BLaER1 treated with 17β-estradiol and CSF1 and Interleukin-3, amounts not matched to agents 10 nM and 100 nM (cell line): Measurements from ENCODE around the gene TDRD9.
A peak's percentile ranks its signal among the peaks of the same experiment; 100 is the strongest.

Experiments
- H3K27ac ChIP-seq, 11 experiments: shearing (Covaris generic); formaldehyde crosslinking; 2 replicates each; pipeline ENCODE4 v1.8.1; 2022
- H3K27me3 ChIP-seq, 11 experiments: shearing (Covaris generic); formaldehyde crosslinking; 2 replicates each; pipeline ENCODE4 v1.8.1; 2022
- H3K36me3 ChIP-seq, 11 experiments: shearing (Covaris generic); formaldehyde crosslinking; 2 replicates each; pipeline ENCODE4 v1.8.1; 2022
- H3K4me1 ChIP-seq, 10 experiments: shearing (Covaris generic); formaldehyde crosslinking; 2 replicates each; pipeline ENCODE4 v1.8.1; 2022
- H3K4me2 ChIP-seq, 11 experiments: shearing (Covaris generic); formaldehyde crosslinking; 2 replicates each; pipeline ENCODE4 v1.8.1; 2022
- H3K4me3 ChIP-seq, 10 experiments: shearing (Covaris generic); formaldehyde crosslinking; 2 replicates each; pipeline ENCODE4 v1.8.1; 2022
- H3K9ac ChIP-seq, 11 experiments: shearing (Covaris generic); formaldehyde crosslinking; 2 replicates each; pipeline ENCODE4 v1.8.1; 2022
- H3K9me3 ChIP-seq, 11 experiments: shearing (Covaris generic); formaldehyde crosslinking; replicated peaks in 1 of 11; 2 replicates each; pipeline ENCODE4 v1.8.1; 2022
- H4K20me1 ChIP-seq, 11 experiments: shearing (Covaris generic); formaldehyde crosslinking; 2 replicates each; pipeline ENCODE4 v1.8.1; 2022
- Cebpa-rat ChIP-seq, 11 experiments: shearing (Covaris generic); IDR thresholded peaks; 2 replicates each; pipeline ENCODE4 v1.8.1; 2022

The TDRD9 gene

DNA sequence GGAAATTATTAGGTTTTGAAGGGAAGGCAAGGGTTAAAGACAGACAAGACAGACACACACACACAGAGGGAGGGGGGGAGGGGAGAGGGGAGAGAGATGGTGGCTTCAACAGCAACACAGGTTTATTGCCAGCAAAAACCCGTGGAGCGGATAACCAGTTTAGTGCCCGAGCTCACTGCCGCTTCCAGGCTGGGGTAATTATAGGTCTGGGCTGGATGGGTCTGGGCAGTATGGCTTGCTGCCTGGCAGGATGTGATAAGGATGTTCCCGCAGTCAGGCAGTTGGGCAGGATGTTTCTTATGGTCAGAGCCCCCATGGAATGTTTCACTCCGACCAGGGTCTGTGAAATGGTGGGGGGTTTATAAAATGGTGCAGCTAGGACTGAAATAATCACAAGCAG lies 4.4 kb upstream of the TDRD9 start:
- Histone ChIP-seq H3K9me3 (peaks cover 6 to 17% (median 13%) of the 10 kb centered on the region in 11 experiments; a peak in 15 of 22 replicates), H3K4me1 (peaks cover 15 to 47% (median 27%) of the 10 kb centered on the region in 10 experiments), H3K27ac (peak overlapping the region in 3 of 11 experiments; percentile 26 to 51 (median 42); a peak in 4 of 22 replicates), H3K4me3 (no peak overlapping the region), H3K4me2 (peak overlapping the region in 6 of 11 experiments; percentile 26 to 50 (median 42); a peak in 8 of 22 replicates), H3K36me3 (peaks cover 0 to 13% (median under 1%) of the 10 kb centered on the region in 11 experiments; a peak in 5 of 22 replicates), H3K27me3 (no peaks in the 10 kb centered on the region), H4K20me1 (peaks cover 18 to 24% (median 22%) of the 10 kb centered on the region in 11 experiments; a peak in 21 of 22 replicates), H3K9ac (no peak overlapping the region; a peak in 3 of 22 replicates)
- TF ChIP-seq Cebpa-rat (IDR thresholded peaks at IDR 0.05) = no peak

GRCh38 chr14:103925316-103925715 lies 2.9 kb upstream of the TDRD9 start:
- TF ChIP-seq Cebpa-rat (IDR thresholded peaks at IDR 0.05) = no peak
- H3K9ac ChIP-seq = no peak overlapping the region
- peaks cover 5 to 44% (median 20%) of the 10 kb centered on the region in 10 experiments for H3K4me1 ChIP-seq
- H4K20me1 ChIP-seq = peaks cover 3 to 9% (median 8%) of the 10 kb centered on the region in 11 experiments; a peak in 19 of 22 replicates
- no peak overlapping the region for H3K27ac ChIP-seq
- no peaks in the 10 kb centered on the region for H3K36me3 ChIP-seq
- no peaks in the 10 kb centered on the region for H3K27me3 ChIP-seq
- peak overlapping the region in 3 of 11 experiments; percentile 3 to 12 (median 11); a peak in 2 of 22 replicates for H3K4me2 ChIP-seq
- H3K9me3 ChIP-seq = peaks cover 6 to 19% (median 13%) of the 10 kb centered on the region in 11 experiments; a peak in 15 of 22 replicates
- no peak overlapping the region for H3K4me3 ChIP-seq

DNA sequence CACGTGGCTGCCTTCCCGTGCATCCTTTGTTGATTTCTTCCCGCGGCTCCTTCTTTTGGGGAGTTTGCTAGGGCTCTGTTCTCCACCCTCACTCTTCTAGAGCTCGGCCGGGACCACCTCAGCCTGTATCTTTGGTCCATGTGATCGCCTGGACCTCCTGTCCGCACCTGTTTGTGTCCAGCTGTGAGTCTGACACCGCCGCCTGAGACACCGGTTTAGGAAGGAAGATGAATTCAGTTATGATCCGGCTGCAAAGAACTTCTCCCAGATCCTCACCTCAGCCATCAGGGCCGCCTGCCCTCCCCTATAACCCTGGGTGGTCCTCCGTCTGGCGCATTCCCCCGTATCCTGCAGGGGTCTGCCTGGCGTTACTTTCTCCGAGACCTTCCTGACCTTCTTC lies 690 bp upstream of the TDRD9 start:
- Histone ChIP-seq H3K27ac (peak overlapping the region in 3 of 11 experiments; percentile 12 to 90 (median 87); a peak in 4 of 22 replicates), H4K20me1 (no peaks in the 10 kb centered on the region), H3K4me2 (no peak overlapping the region), H3K9ac (no peak overlapping the region), H3K27me3 (no peaks in the 10 kb centered on the region), H3K9me3 (peaks cover 6 to 19% (median 13%) of the 10 kb centered on the region in 11 experiments; a peak in 15 of 22 replicates), H3K4me3 (no peak overlapping the region), H3K36me3 (no peaks in the 10 kb centered on the region), H3K4me1 (peaks cover 0 to 58% (median 33%) of the 10 kb centered on the region in 10 experiments; a peak in 17 of 20 replicates)
- no peak for TF ChIP-seq Cebpa-rat (IDR thresholded peaks at IDR 0.05)

DNA sequence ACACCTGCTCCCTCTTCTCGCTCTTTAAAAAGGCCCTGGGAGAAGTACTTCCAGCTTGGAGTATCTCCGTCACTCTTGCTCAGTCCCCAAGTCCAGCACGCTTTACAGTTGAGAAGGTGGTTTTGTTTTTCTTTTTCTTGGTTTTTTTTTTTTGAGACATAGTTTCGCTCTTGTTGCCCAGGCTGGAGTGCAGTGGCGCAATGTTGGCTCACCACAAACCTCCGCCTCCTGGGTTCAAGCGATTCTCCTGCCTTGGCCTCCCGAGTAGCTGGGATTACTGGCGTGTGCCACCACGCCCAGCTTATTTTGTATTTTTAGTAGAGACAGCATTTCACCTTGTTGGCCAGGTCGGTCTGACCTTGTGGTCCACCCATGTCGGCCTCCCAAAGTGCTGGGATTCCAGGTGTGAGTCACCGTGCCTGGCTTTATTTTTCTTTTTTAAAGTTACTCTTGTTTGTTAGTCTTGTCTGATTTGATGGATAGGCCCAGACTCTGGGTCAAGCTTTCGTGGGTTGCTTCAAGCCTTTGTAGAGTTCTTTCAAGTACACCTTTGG lies 1.9 kb downstream of the TDRD9 start:
- peak overlapping the region in 9 of 11 experiments; percentile 46 to 90 (median 69); a peak in 15 of 22 replicates for H3K27ac ChIP-seq
- H3K9me3 ChIP-seq = peaks cover 6 to 19% (median 13%) of the 10 kb centered on the region in 11 experiments; a peak in 15 of 22 replicates
- peaks cover 0 to 3% (median 0%) of the 10 kb centered on the region in 11 experiments; a peak in 1 of 22 replicates for H4K20me1 ChIP-seq
- H3K27me3 ChIP-seq = no peaks in the 10 kb centered on the region
- peaks cover 0 to 67% (median 37%) of the 10 kb centered on the region in 10 experiments; a peak in 17 of 20 replicates for H3K4me1 ChIP-seq
- peak overlapping the region in 2 of 11 experiments; percentile 60 to 70; a peak in 2 of 22 replicates for H3K9ac ChIP-seq
- H3K36me3 ChIP-seq = no peaks in the 10 kb centered on the region
- no peak; a peak in 1 of 22 replicates for TF ChIP-seq Cebpa-rat (IDR thresholded peaks at IDR 0.05)
- H3K4me2 ChIP-seq = peak overlapping the region in 6 of 11 experiments; percentile 31 to 82 (median 62); a peak in 8 of 22 replicates
- H3K4me3 ChIP-seq = no peak overlapping the region

DNA sequence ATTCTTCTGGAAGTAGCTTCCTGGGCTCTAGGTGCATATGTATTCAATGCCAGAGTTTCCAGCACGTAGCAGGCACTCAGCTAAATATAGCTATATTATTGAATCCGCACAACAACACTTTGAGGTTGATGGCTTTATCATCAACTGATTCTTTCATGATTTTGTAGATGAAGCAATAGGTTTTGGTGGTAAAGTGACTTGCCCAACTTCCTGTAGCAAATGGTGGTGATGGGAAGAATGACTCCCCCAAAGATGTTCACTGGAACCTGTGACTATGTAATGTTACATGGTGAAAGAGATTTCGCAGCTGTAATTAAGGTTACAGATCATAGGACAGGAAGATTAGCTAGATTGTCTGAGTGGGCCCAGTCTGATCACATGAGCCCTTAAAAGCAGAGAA lies 3.2 kb downstream of the TDRD9 start:
- peak overlapping the region in 6 of 11 experiments; percentile 26 to 75 (median 58); a peak in 10 of 22 replicates for H3K9ac ChIP-seq
- H3K27ac ChIP-seq = peak overlapping the region in 10 of 11 experiments; percentile 26 to 90 (median 68); a peak in 18 of 22 replicates
- peaks cover 0 to 4% (median 0%) of the 10 kb centered on the region in 11 experiments; a peak in 1 of 22 replicates for H4K20me1 ChIP-seq
- H3K27me3 ChIP-seq = no peaks in the 10 kb centered on the region
- H3K4me2 ChIP-seq = peak overlapping the region in 9 of 11 experiments; percentile 7 to 82 (median 58); a peak in 15 of 22 replicates
- peaks cover 6 to 19% (median 13%) of the 10 kb centered on the region in 11 experiments; a peak in 15 of 22 replicates for H3K9me3 ChIP-seq
- H3K4me3 ChIP-seq = peak overlapping the region in 3 of 10 experiments; percentile 33 to 56 (median 53); a peak in 5 of 20 replicates
- peaks cover 0 to 64% (median 37%) of the 10 kb centered on the region in 10 experiments; a peak in 17 of 20 replicates for H3K4me1 ChIP-seq
- no peaks in the 10 kb centered on the region for H3K36me3 ChIP-seq
- TF ChIP-seq Cebpa-rat (IDR thresholded peaks at IDR 0.05) = peak in 8 of 11 experiments; percentile 50 to 90 (median 69); a peak in 12 of 22 replicates

DNA sequence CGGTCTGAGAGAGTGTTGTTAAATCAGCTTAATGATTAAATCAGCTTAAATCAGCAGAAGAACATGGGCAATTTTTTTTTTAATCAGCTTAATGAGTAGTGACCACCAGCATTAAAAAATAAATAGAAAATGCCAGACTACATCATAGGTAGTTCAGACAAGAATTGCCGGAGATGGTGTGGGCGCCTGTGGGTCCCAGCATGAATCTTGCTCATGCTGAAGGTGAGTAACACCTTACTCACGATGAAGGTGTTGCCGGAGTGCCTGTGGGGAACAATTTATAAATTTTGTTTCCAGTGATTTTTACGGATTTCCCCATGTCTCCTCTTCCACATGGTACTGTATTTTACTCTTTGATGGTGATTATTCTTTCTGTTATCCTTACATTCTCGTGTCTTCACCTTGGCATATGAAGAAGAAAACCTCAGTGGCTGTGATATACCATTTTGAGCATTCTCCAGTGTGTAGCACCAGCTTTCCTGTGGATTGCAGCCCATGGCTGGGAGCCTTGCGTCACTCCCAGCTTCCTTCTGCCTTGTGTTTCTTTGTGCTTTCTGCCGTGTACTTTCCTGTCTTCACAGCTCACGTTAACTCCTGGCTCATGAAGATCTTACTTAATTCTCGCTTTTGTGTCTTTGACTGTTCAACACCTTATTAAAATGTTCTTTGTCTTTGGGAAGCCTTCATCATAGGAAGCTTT lies 4.7 kb downstream of the TDRD9 start:
- peak overlapping the region in 4 of 11 experiments; percentile 24 to 75 (median 66); a peak in 8 of 22 replicates for H3K9ac ChIP-seq
- H3K27me3 ChIP-seq = no peaks in the 10 kb centered on the region
- peak in 3 of 11 experiments; percentile 14 to 33 (median 16); a peak in 1 of 22 replicates for TF ChIP-seq Cebpa-rat (IDR thresholded peaks at IDR 0.05)
- peak overlapping the region in 8 of 11 experiments; percentile 29 to 82 (median 67); a peak in 13 of 22 replicates for H3K4me2 ChIP-seq
- peak overlapping the region in 3 of 10 experiments; percentile 39 to 56 (median 53); a peak in 5 of 20 replicates for H3K4me3 ChIP-seq
- no peaks in the 10 kb centered on the region for H3K36me3 ChIP-seq
- peaks cover 6 to 11% (median 9%) of the 10 kb centered on the region in 11 experiments; a peak in 15 of 22 replicates for H3K9me3 ChIP-seq
- peaks cover 0 to 64% (median 37%) of the 10 kb centered on the region in 10 experiments; a peak in 17 of 20 replicates for H3K4me1 ChIP-seq
- peak overlapping the region in 8 of 11 experiments; percentile 37 to 90 (median 72); a peak in 13 of 22 replicates for H3K27ac ChIP-seq
- H4K20me1 ChIP-seq = peaks cover 0 to 4% (median 0%) of the 10 kb centered on the region in 11 experiments; a peak in 1 of 22 replicates

- Histone ChIP-seq H3K36me3 (no peaks in the 10 kb centered on the region), H3K27ac (no peak overlapping the region), H3K4me2 (peak overlapping the region in 3 of 11 experiments; percentile 4 to 70 (median 67); a peak in 3 of 22 replicates), H3K9me3 (no peaks in the 10 kb centered on the region), H3K4me1 (peaks cover 0 to 55% (median 33%) of the 10 kb centered on the region in 10 experiments; a peak in 17 of 20 replicates), H3K4me3 (no peak overlapping the region), H3K27me3 (no peaks in the 10 kb centered on the region), H3K9ac (no peak overlapping the region), H4K20me1 (peaks cover 0 to 4% (median 0%) of the 10 kb centered on the region in 11 experiments; a peak in 1 of 22 replicates)
- TF ChIP-seq Cebpa-rat (IDR thresholded peaks at IDR 0.05) = no peak
Measured at GRCh38 chr14:103935102-103935501, 6.8 kb downstream of the TDRD9 start.

- H3K4me3 ChIP-seq = no peak overlapping the region
- no peak overlapping the region for H3K9ac ChIP-seq
- TF ChIP-seq Cebpa-rat (IDR thresholded peaks at IDR 0.05) = no peak
- no peaks in the 10 kb centered on the region; a peak in 1 of 22 replicates for H3K36me3 ChIP-seq
- no peaks in the 10 kb centered on the region for H4K20me1 ChIP-seq
- no peak overlapping the region for H3K27ac ChIP-seq
- H3K9me3 ChIP-seq = peaks cover 0 to 7% (median under 1%) of the 10 kb centered on the region in 11 experiments; a peak in 6 of 22 replicates
- no peak overlapping the region for H3K4me2 ChIP-seq
- H3K4me1 ChIP-seq = peaks cover 0 to 10% (median 6%) of the 10 kb centered on the region in 10 experiments; a peak in 9 of 20 replicates
- H3K27me3 ChIP-seq = no peaks in the 10 kb centered on the region
Measured at GRCh38 chr14:103941462-103941861, 13.2 kb downstream of the TDRD9 start.
